HEK293 (cell line): ENCODE results near the gene GIPC1.

Experiments used
- AEBP2 ChIP-seq: fragments of 450-650 bp; formaldehyde crosslinking; IDR thresholded peaks from 2 replicates; pipeline ENCODE4 v1.5.1; 2016; ENCODE audit warnings: missing biosample characterization, missing genetic modification characterization, borderline replicate concordance
- GLI2 ChIP-seq: fragments of 450-650 bp; formaldehyde crosslinking; IDR thresholded peaks from 2 replicates; pipeline ENCODE4; 2017; ENCODE audit warnings: missing biosample characterization, missing genetic modification characterization, low read depth, borderline replicate concordance
- GLI4 ChIP-seq: fragments of 450-650 bp; formaldehyde crosslinking; IDR thresholded peaks from 2 replicates; pipeline ENCODE4 v1.5.1; 2016; ENCODE audit warnings: missing biosample characterization, missing genetic modification characterization
- GLIS2 ChIP-seq: fragments of 450-650 bp; formaldehyde crosslinking; IDR thresholded peaks from 2 replicates; pipeline ENCODE4 v1.5.1; 2016; ENCODE audit warnings: missing biosample characterization, missing genetic modification characterization
- KLF1 ChIP-seq: fragments of 450-650 bp; formaldehyde crosslinking; IDR thresholded peaks from 2 replicates; pipeline ENCODE4 v1.5.1; 2016; ENCODE audit warnings: missing biosample characterization, missing genetic modification characterization
- KLF16 ChIP-seq: fragments of 450-650 bp; formaldehyde crosslinking; IDR thresholded peaks from 2 replicates; pipeline ENCODE4 v1.5.1; 2017; ENCODE audit warnings: missing biosample characterization, missing genetic modification characterization
- SP3 ChIP-seq: fragments of 450-650 bp; formaldehyde crosslinking; IDR thresholded peaks from 2 replicates; pipeline ENCODE4 v1.5.1; 2016; ENCODE audit warnings: missing biosample characterization, missing genetic modification characterization
- ZBTB20 ChIP-seq: fragments of 450-650 bp; formaldehyde crosslinking; IDR thresholded peaks from 2 replicates; pipeline ENCODE4 v1.5.1; 2016; ENCODE audit warnings: missing biosample characterization, missing genetic modification characterization
- ZBTB8A ChIP-seq: fragments of 450-650 bp; formaldehyde crosslinking; IDR thresholded peaks from 2 replicates; pipeline ENCODE4 v1.5.1; 2016; ENCODE audit warnings: missing biosample characterization, missing genetic modification characterization
- ZNF146 ChIP-seq: fragments of 450-650 bp; formaldehyde crosslinking; IDR thresholded peaks from 2 replicates; pipeline ENCODE4 v1.5.1; 2016; ENCODE audit warnings: missing biosample characterization, missing genetic modification characterization
- ZNF174 ChIP-seq: fragments of 450-650 bp; formaldehyde crosslinking; IDR thresholded peaks from 2 replicates; pipeline ENCODE4 v1.5.0; 2017; ENCODE audit warnings: missing biosample characterization, mild to moderate bottlenecking, missing genetic modification characterization
- ZNF24 ChIP-seq: fragments of 450-650 bp; formaldehyde crosslinking; IDR thresholded peaks from 2 replicates; pipeline ENCODE4 v1.5.1; 2016; ENCODE audit warnings: missing biosample characterization, missing genetic modification characterization
- ZNF37A ChIP-seq: fragments of 450-650 bp; IDR thresholded peaks from 2 replicates; pipeline ENCODE4 v1.5.1; 2018; ENCODE audit warnings: missing biosample characterization, missing genetic modification characterization
- ZNF394 ChIP-seq: fragments of 450-650 bp; formaldehyde crosslinking; IDR thresholded peaks from 2 replicates; pipeline ENCODE4 v1.5.1; 2016; ENCODE audit warnings: missing biosample characterization, missing genetic modification characterization, mild to moderate bottlenecking, moderate library complexity, borderline replicate concordance
- ZNF529 ChIP-seq: fragments of 450-650 bp; formaldehyde crosslinking; IDR thresholded peaks from 2 replicates; pipeline ENCODE4 v1.5.1; 2017; ENCODE audit warnings: missing genetic modification characterization, missing biosample characterization; ENCODE audit not compliant: insufficient replicate concordance
- ZNF548 ChIP-seq: fragments of 450-650 bp; formaldehyde crosslinking; IDR thresholded peaks from 2 replicates; pipeline ENCODE4 v1.5.1; 2016; ENCODE audit warnings: missing biosample characterization, missing genetic modification characterization
- ZNF629 ChIP-seq: fragments of 450-650 bp; formaldehyde crosslinking; IDR thresholded peaks from 2 replicates; pipeline ENCODE4 v1.5.1; 2017; ENCODE audit warnings: missing biosample characterization, missing genetic modification characterization
- ZNF843 ChIP-seq: fragments of 450-650 bp; formaldehyde crosslinking; IDR thresholded peaks from 2 replicates; pipeline ENCODE4 v1.5.1; 2016; ENCODE audit warnings: missing biosample characterization, missing genetic modification characterization
- ZSCAN16 ChIP-seq: fragments of 450-650 bp; formaldehyde crosslinking; IDR thresholded peaks from 2 replicates; pipeline ENCODE4 v1.5.1; 2016; ENCODE audit warnings: missing biosample characterization, missing genetic modification characterization
- ZSCAN5A ChIP-seq: fragments of 450-650 bp; formaldehyde crosslinking; IDR thresholded peaks from 2 replicates; pipeline ENCODE4 v1.5.1; 2016; ENCODE audit warnings: missing biosample characterization, missing genetic modification characterization
- TF ChIP-seq, protein P1 (sequence below): fragments of 450-650 bp; formaldehyde crosslinking; IDR thresholded peaks from 2 replicates; pipeline ENCODE4 v1.5.1; 2016; ENCODE audit warnings: missing biosample characterization, missing genetic modification characterization
- TF ChIP-seq, protein P2 (sequence below): fragments of 450-650 bp; IDR thresholded peaks from 2 replicates; pipeline ENCODE4 v1.5.1; 2018; ENCODE audit warnings: missing biosample characterization, mild to moderate bottlenecking, missing genetic modification characterization
- TF ChIP-seq, protein P3 (sequence below): fragments of 450-650 bp; formaldehyde crosslinking; IDR thresholded peaks from 2 replicates; pipeline ENCODE4 v1.5.1; 2016; ENCODE audit warnings: missing biosample characterization, missing genetic modification characterization
- TF ChIP-seq, protein P4 (sequence below): fragments of 450-650 bp; IDR thresholded peaks from 2 replicates; pipeline ENCODE4 v1.5.1; 2018; ENCODE audit warnings: missing biosample characterization, missing genetic modification characterization
- TF ChIP-seq, protein P5 (sequence below): IDR thresholded peaks from 2 replicates; pipeline ENCODE4 v1.6.1; 2011; ENCODE audit warnings: mild to moderate bottlenecking, low read depth, low read length, borderline replicate concordance
- TF ChIP-seq, protein P6 (sequence below): fragments of 450-650 bp; formaldehyde crosslinking; IDR thresholded peaks from 2 replicates; pipeline ENCODE4 v1.5.1; 2017; ENCODE audit warnings: missing biosample characterization, missing genetic modification characterization

GIPC1 gene

GRCh38 chr19:14517840-14518505 is 22.0 kb upstream of the GIPC1 start, which contains the start of gene DNAJB1 (continued):
- no peak for TF ChIP-seq ZNF548 (tag by site-specific recombination)
- TF ChIP-seq, protein P1, sequence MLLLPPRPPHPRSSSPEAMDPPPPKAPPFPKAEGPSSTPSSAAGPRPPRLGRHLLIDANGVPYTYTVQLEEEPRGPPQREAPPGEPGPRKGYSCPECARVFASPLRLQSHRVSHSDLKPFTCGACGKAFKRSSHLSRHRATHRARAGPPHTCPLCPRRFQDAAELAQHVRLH (tag by site-specific recombination) = no peak; the same call in 1 of the 2 replicates
- TF ChIP-seq ZNF843 = peak; percentile 63
- no peak for TF ChIP-seq ZNF24 (tag by site-specific recombination)
- TF ChIP-seq GLIS2 (tag by site-specific recombination) = peak; percentile 78
- TF ChIP-seq KLF16 (tag by site-specific recombination) = peak; percentile 83
- TF ChIP-seq, protein P2, sequence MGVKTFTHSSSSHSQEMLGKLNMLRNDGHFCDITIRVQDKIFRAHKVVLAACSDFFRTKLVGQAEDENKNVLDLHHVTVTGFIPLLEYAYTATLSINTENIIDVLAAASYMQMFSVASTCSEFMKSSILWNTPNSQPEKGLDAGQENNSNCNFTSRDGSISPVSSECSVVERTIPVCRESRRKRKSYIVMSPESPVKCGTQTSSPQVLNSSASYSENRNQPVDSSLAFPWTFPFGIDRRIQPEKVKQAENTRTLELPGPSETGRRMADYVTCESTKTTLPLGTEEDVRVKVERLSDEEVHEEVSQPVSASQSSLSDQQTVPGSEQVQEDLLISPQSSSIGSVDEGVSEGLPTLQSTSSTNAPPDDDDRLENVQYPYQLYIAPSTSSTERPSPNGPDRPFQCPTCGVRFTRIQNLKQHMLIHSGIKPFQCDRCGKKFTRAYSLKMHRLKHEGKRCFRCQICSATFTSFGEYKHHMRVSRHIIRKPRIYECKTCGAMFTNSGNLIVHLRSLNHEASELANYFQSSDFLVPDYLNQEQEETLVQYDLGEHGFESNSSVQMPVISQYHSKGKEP = peak; percentile 13; the same call in 1 of the 2 replicates
- peak; percentile 15; the same call in 1 of the 2 replicates for TF ChIP-seq ZNF629 (tag by site-specific recombination)
- TF ChIP-seq ZBTB8A (tag by site-specific recombination) = 0 out of 2 replicates have a peak, but pooled peaks have one; percentile 11
- TF ChIP-seq, protein P3, sequence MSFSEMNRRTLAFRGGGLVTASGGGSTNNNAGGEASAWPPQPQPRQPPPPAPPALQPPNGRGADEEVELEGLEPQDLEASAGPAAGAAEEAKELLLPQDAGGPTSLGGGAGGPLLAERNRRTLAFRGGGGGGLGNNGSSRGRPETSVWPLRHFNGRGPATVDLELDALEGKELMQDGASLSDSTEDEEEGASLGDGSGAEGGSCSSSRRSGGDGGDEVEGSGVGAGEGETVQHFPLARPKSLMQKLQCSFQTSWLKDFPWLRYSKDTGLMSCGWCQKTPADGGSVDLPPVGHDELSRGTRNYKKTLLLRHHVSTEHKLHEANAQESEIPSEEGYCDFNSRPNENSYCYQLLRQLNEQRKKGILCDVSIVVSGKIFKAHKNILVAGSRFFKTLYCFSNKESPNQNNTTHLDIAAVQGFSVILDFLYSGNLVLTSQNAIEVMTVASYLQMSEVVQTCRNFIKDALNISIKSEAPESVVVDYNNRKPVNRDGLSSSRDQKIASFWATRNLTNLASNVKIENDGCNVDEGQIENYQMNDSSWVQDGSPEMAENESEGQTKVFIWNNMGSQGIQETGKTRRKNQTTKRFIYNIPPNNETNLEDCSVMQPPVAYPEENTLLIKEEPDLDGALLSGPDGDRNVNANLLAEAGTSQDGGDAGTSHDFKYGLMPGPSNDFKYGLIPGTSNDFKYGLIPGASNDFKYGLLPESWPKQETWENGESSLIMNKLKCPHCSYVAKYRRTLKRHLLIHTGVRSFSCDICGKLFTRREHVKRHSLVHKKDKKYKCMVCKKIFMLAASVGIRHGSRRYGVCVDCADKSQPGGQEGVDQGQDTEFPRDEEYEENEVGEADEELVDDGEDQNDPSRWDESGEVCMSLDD (tag by site-specific recombination) = peak; percentile 75
- TF ChIP-seq ZNF146 (tag by site-specific recombination) = peak; percentile 35; the same call in 1 of the 2 replicates
- TF ChIP-seq ZNF37A (tag by site-specific recombination) = peak; percentile 54; the same call in 1 of the 2 replicates
- 0 out of 2 replicates have a peak, but pooled peaks have one; percentile 75 for TF ChIP-seq GLI4 (tag by site-specific recombination)
- TF ChIP-seq KLF1 (tag by site-specific recombination) = peak; percentile 54; the same call in 1 of the 2 replicates
- TF ChIP-seq ZNF529 (tag by site-specific recombination) = no peak
- TF ChIP-seq ZBTB20 (tag by site-specific recombination) = peak; percentile 8; the same call in 1 of the 2 replicates
- peak; percentile 69; the same call in 1 of the 2 replicates for TF ChIP-seq ZSCAN5A (tag by site-specific recombination)
- TF ChIP-seq, protein P4, sequence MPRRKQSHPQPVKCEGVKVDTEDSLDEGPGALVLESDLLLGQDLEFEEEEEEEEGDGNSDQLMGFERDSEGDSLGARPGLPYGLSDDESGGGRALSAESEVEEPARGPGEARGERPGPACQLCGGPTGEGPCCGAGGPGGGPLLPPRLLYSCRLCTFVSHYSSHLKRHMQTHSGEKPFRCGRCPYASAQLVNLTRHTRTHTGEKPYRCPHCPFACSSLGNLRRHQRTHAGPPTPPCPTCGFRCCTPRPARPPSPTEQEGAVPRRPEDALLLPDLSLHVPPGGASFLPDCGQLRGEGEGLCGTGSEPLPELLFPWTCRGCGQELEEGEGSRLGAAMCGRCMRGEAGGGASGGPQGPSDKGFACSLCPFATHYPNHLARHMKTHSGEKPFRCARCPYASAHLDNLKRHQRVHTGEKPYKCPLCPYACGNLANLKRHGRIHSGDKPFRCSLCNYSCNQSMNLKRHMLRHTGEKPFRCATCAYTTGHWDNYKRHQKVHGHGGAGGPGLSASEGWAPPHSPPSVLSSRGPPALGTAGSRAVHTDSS (tag by site-specific recombination) = 0 out of 2 replicates have a peak, but pooled peaks have one; percentile 25
- TF ChIP-seq ZNF394 = peak; percentile 63; the same call in 1 of the 2 replicates
- TF ChIP-seq, protein P5, sequence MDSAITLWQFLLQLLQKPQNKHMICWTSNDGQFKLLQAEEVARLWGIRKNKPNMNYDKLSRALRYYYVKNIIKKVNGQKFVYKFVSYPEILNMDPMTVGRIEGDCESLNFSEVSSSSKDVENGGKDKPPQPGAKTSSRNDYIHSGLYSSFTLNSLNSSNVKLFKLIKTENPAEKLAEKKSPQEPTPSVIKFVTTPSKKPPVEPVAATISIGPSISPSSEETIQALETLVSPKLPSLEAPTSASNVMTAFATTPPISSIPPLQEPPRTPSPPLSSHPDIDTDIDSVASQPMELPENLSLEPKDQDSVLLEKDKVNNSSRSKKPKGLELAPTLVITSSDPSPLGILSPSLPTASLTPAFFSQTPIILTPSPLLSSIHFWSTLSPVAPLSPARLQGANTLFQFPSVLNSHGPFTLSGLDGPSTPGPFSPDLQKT = 0 out of 2 replicates have a peak, but pooled peaks have one; percentile 64
- TF ChIP-seq AEBP2 (tag by site-specific recombination) = no peak
- peak; percentile 70 for TF ChIP-seq SP3 (tag by site-specific recombination)
- no peak for TF ChIP-seq GLI2
- TF ChIP-seq ZNF174 (tag by site-specific recombination) = no peak
- TF ChIP-seq, protein P6, sequence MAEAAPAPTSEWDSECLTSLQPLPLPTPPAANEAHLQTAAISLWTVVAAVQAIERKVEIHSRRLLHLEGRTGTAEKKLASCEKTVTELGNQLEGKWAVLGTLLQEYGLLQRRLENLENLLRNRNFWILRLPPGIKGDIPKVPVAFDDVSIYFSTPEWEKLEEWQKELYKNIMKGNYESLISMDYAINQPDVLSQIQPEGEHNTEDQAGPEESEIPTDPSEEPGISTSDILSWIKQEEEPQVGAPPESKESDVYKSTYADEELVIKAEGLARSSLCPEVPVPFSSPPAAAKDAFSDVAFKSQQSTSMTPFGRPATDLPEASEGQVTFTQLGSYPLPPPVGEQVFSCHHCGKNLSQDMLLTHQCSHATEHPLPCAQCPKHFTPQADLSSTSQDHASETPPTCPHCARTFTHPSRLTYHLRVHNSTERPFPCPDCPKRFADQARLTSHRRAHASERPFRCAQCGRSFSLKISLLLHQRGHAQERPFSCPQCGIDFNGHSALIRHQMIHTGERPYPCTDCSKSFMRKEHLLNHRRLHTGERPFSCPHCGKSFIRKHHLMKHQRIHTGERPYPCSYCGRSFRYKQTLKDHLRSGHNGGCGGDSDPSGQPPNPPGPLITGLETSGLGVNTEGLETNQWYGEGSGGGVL (tag by site-specific recombination) = peak; percentile 49
- TF ChIP-seq ZSCAN16 (tag by site-specific recombination) = peak; percentile 23; the same call in 1 of the 2 replicates
